ENCODE data around the gene SYNE3.
A peak's percentile ranks its signal among the peaks of the same experiment; 100 is the strongest.
"Not testable (repeated sequence)": the region's sequence is repeated elsewhere in the genome, so short reads cannot be mapped to it uniquely, and the experiment has no call there.

Gene SYNE3

GRCh38 chr14:95524706-95525512 is 8.5 kb upstream of the SYNE3 start:
- H3K4me3 ChIP-seq (ENCODE audit: low read depth, low read length): no peak overlapping the region

GRCh38 chr14:95523815-95524448 is 7.5 kb upstream of the SYNE3 start:
- no peak overlapping the region for H3K4me3 ChIP-seq (ENCODE audit: low read depth, low read length)

DNA sequence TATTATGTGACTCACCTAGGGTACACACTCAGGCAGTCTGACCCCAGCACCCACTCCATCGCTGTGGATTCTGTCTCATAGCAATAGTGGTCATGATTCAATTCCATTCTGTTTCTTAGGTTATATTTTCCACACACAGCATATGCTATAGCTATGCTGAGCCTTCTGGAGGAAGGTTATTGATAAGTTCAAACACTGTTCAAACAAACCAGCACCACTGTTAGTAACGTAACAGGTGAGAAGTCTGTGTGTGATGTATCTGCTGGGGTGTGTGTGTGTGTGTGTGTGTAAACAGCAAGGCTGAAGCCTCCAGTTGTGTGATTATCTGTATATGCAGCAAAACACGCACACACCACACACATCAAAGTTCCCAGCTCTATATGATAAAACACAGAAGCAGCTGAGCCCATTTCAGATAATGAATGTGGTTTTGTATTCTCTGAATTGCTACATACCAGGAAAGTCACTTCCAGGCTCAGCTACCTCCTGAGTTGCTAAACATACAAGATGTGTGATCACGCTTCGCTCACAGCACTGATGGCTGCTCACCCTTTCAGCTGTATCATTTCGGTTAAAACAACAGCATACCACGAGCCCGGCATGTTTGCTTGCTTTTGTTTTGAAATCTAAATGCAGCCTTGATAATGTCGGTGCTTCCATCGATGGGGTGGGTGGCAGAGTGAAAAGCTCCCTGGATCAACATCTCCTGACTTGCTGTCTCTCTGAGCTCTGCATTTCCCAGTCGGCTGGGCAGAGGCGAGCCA is 6.8 kb upstream of the SYNE3 start:
- H3K4me3 ChIP-seq (ENCODE audit: low read depth, low read length): no peak overlapping the region

DNA sequence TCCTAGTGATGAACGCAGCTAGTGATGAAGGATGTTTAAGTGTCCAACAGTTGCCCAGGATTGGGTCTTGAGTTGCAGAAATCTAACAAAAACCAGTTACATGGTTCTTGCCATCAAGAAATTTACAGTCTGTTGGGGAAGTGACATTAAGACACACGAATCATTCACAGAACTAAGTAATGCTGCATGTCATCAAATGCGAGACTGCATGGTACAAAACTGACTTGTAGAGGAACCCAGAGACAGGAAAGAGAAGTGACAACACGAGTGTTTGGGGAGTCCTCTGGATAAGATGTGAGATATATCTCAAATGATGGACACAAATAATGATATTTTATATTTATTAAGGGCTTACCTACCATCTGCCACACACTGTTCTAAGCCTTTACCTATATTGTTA is 6.1 kb upstream of the SYNE3 start:
- no peak overlapping the region for H3K4me3 ChIP-seq (ENCODE audit: low read depth, low read length)

DNA sequence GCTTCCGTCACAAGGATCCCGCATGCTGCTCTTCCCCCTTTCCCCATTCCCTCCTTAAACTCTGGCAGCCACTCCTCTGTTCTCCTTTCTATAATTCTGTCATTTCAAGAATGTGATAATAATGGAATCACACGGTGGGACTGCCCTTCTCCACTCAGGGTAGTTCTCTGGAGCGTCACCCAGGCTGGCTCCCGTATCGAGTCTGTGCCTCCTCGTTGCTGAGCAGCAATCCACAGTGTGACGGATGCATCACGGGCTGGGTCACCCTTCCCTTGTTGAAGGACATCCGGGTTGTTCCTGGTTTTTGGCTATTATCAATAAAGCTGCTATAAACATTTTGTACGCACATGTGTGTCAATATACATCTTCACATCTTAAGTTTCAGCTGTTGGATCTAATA is 5.7 kb upstream of the SYNE3 start:
- H3K4me3 ChIP-seq (ENCODE audit: low read depth, low read length): no peak overlapping the region

- no peak overlapping the region for H3K4me3 ChIP-seq (ENCODE audit: low read depth, low read length)
These were observed 4.6 kb upstream of the SYNE3 start for GRCh38 chr14:95521001-95521400.

- H3K4me3 ChIP-seq (ENCODE audit: low read depth, low read length): no peak overlapping the region
These were observed 3.9 kb upstream of the SYNE3 start for GRCh38 chr14:95520346-95520745.

- H3K4me3 ChIP-seq (ENCODE audit: low read depth, low read length): no peak overlapping the region
These were observed 3.2 kb upstream of the SYNE3 start for GRCh38 chr14:95519699-95520098.

- no peak overlapping the region for H3K4me3 ChIP-seq (ENCODE audit: low read depth, low read length)
These were observed 1.7 kb upstream of the SYNE3 start for GRCh38 chr14:95518045-95518751.

DNA sequence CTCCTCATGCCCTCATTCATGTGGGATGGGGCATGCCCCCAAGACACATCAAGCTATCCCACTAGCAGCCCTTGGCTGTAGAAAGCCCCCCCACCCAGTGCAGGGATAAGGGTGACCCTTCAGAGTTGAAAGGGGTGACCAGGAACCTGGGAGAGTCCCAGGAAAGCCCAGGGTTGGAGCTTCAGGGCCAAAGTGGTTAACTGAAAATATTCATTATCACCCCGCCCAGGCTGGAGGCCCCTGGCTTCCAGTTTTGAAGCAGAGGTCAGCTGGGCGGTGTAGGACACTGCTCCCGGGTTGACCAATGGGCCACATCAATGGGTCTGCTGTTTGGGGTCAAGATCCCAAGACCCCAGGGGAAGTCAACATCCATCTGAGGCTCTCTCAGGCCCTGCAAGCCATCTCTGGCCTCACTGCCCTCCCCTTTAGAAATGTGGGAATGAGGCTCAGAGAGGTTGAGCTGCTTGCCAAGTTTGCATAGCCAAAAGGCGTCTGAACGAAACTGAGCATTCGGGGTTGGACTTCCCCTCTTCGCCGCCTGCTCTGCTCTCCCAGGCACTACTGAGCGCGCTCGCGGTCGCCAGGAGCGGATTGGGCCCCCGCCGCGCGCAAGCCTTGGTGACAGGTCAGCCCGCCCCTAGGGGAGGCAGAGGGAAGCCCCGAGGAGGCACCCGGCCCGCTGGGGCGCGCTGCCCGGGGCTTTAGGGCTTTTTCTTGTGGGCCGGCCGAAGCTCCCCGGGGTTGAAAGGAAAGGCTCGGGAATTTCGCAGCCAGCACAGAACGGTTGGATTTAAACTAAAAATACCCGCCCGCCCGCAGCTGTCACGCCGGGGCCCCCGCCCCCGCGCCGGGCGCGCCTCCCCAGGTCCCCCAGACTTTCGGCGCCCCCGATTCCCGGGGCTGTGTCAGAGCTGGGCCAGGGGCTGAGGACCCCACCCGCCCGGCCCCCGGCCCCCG is 576 bp downstream of the SYNE3 start:
- H3K4me3 ChIP-seq (ENCODE audit: low read depth, low read length): peak overlapping the region; percentile 35

DNA sequence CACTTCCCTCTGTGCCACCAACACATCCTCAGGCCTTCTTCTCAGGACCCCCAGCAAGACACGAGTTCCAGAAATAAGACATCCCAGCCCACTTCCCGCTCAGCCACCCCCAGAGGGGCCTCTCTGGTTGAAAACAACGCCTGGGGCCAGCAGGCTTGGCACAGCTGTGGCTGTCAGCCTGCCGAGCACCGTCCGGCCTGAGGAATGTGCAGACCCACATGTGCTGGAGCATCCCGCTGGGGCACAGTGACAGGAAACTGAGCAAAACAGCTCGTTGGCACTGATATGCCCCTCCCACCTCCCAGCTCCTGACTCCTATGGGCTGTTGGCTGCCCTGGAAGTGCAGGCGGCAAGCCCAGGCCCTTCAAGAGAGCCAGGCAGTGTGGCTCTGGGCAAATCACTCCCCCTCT is 1.4 kb downstream of the SYNE3 start:
- no peak overlapping the region for H3K4me3 ChIP-seq (ENCODE audit: low read depth, low read length)

DNA sequence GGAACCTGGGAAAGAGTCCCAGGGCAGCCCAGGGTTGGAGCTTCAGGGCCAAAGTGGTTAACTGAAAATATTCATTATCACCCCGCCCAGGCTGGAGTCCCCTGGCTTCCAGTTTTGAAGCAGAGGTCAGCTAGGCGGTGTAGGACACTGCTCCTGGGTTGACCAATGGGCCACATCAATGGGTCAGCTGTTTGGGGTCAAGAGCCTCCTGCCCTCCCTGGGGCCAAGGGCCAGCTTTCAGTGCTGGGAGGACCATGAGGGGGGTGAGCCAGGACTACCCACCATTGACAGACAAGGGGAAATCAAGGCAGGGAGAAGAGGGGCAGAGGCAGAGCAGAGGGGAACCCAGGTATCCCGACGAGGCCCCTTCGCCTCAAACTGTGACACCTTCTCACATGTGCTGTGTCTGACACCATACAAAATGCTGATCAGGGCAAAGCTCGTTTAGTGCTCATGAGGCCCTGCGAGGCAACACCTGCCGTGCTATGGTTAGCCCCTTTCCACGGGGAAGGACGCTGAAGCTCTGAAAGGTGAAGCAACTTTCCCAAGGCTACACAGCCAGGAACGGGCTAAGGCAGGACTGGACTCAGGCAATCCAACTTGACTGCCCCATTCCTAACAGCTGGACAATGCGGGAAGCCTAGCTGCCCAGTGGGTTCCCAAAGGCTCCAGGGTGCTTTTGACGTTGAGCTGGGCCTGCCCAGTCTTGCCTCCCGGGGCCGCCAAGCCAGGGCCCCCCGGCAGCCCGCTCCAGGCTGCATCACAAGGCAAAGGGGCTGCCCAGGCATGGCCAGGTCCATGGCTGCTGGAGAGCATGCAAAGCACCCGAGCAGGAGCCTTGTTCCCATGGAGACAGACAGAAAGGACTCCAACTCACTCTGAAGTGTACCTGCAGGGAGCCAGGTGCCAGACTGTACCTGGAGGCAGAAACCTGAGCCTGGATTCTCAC is 2.0 kb downstream of the SYNE3 start:
- no peak overlapping the region for H3K4me3 ChIP-seq (ENCODE audit: low read depth, low read length)

DNA sequence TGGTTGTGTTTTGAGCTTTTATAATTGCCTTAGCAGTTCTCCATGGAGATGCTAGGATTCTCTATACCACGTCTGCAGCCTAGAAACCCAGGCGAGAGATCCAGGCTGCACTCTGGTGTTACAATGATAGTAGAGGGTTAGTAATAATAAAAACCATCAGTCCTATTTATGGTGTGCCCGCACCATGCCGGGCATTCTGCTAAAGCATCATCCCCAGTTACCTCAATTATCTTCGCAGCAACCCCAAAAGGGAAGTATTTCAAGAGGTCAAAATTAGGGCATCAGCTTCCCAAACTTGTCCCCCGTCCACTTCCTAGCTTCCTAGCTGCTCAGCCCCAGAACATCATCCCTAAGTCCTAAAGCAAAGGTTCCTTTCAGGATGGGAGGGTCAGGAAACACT is 3.2 kb downstream of the SYNE3 start:
- H3K4me3 ChIP-seq (ENCODE audit: low read depth, low read length): no peak overlapping the region

GRCh38 chr14:95511687-95512086 is 4.8 kb downstream of the SYNE3 start:
- H3K4me3 ChIP-seq (ENCODE audit: low read depth, low read length): no peak overlapping the region

DNA sequence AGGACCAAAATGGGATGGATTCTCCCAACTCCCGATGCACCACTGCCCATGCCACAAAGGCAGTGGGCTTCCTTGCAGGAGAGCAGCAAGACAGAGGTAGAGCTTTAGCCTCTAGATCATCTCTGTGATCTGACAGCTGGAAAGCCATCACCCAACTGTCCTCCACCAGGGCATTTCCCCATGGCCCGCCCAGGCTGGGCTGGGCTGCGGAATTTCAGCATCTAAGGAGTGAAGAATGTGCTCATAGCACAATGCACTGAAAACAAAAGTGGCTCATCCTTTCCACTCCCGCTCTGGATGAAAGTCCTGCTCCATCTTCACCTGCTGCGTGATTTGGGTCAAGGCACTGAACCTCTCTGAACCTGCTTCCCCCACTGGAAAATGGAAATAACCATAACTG is 5.6 kb downstream of the SYNE3 start:
- no peak overlapping the region for H3K4me3 ChIP-seq (ENCODE audit: low read depth, low read length)

- H3K4me3 ChIP-seq (ENCODE audit: low read depth, low read length): not testable (repeated sequence)
These were observed 6.1 kb downstream of the SYNE3 start for GRCh38 chr14:95510344-95510743.

GRCh38 chr14:95509495-95509894 is 7.0 kb downstream of the SYNE3 start:
- no peak overlapping the region for H3K4me3 ChIP-seq (ENCODE audit: low read depth, low read length)

DNA sequence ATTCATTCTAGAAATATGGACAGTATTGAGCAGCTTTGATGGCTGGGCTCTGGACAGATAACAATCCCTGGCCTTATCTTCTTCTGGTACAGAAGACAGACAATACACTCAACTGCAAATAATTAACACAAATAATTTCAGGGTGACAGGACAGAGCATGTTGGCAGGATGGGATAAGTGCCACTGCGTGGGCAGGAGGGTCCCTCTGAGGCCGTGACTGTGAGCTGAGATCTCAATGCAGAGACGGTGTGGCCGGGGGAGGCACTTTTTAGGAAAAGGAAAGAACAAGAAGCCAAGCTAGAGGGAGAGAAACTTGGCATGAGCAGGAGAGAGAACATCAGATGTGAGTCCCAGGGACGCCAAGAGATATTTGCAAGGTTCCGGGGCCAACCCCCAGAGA is 8.1 kb downstream of the SYNE3 start:
- no peak overlapping the region for H3K4me3 ChIP-seq (ENCODE audit: low read depth, low read length)

DNA sequence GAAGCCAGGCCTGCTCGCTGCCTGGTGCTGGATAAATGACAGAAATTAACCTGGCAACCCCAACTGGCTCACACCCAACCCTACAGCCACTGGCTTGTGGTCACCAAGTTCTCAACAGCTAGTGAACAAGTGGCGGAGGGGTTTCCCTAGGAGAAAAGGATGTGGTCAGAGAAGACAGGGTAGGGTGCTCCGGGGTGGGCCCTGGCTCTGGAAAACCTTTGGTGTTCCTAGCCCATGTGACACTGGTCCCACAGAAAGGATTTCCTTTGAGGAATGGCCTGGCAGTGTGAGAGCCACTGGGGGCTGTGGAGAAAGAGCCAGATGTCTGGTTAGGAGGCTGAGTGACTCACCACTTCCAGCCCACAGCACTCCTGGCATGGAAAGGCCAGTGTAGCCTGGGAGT is 8.7 kb downstream of the SYNE3 start:
- no peak overlapping the region for H3K4me3 ChIP-seq (ENCODE audit: low read depth, low read length)
